PC-3 (cell line): Measurements from ENCODE around the gene YWHAG.

Experiments used
- EZH2 ChIP-seq: fragments of 300-600 bp; sonication (generic); IDR thresholded peaks from one replicate; pipeline ENCODE4 v1.6.1; 2017; ENCODE audit warnings: antibody characterized with exemption, mild to moderate bottlenecking, low read length; ENCODE audit not compliant: unreplicated experiment
- TF ChIP-seq, protein P1 (sequence below): fragments of 300-600 bp; sonication (generic); conservative IDR thresholded peaks from 2 replicates; pipeline ENCODE4 v1.5.1; 2017; ENCODE audit warnings: antibody characterized with exemption, low read depth, mild to moderate bottlenecking, low read length

DNA sequence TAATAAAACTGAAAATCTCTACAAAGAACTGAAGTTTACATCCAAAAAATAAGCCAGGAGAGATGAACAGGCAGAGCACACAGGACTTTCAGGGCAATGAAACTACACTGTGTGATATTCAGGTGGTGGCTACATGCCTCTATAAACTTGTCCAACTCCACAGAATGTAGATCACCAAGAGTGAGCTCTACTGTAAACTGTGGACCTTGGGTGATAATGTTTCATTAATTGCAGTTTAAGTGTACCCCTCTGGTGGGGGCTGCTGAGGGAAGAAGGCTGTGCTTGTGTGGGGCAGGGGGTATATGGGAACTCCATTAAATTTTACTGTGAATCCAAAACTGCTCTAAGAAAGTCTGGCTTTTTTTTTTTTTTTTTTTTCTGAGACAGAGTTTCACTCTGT lies 22.7 kb downstream of the YWHAG start:
- no peak for TF ChIP-seq EZH2
- TF ChIP-seq, protein P1, sequence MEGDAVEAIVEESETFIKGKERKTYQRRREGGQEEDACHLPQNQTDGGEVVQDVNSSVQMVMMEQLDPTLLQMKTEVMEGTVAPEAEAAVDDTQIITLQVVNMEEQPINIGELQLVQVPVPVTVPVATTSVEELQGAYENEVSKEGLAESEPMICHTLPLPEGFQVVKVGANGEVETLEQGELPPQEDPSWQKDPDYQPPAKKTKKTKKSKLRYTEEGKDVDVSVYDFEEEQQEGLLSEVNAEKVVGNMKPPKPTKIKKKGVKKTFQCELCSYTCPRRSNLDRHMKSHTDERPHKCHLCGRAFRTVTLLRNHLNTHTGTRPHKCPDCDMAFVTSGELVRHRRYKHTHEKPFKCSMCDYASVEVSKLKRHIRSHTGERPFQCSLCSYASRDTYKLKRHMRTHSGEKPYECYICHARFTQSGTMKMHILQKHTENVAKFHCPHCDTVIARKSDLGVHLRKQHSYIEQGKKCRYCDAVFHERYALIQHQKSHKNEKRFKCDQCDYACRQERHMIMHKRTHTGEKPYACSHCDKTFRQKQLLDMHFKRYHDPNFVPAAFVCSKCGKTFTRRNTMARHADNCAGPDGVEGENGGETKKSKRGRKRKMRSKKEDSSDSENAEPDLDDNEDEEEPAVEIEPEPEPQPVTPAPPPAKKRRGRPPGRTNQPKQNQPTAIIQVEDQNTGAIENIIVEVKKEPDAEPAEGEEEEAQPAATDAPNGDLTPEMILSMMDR: no peak
